Neural cell (in vitro differentiated cells): Measurements from ENCODE around the gene SKIC8.

Experiments
- EP300 ChIP-seq: fragments of 450-650 bp; conservative IDR thresholded peaks from 2 replicates; pipeline ENCODE4 v1.6.1; 2014; ENCODE audit warnings: antibody characterized with exemption, mild to moderate bottlenecking, moderate library complexity; ENCODE audit not compliant: poor library complexity, severe bottlenecking
- POLR2AphosphoS5 ChIP-seq: IDR thresholded peaks from 2 replicates; pipeline ENCODE4 v1.6.1; 2012
- REST ChIP-seq: IDR thresholded peaks from 2 replicates; pipeline ENCODE4 v1.6.1; 2012; ENCODE audit warnings: borderline replicate concordance

- TF ChIP-seq EP300 (no peak), POLR2AphosphoS5 (no peak), REST (no peak)
Measured at GRCh38 chr15:78334845-78335244, 35.4 kb upstream of the SKIC8 start.
